Hematopoietic multipotent progenitor cell treated with erythropoietin and hydrocortisone succinate and interleukin-3 and kit ligand, for 4 days (in vitro differentiated cells): ENCODE results near the gene EFNA5.
A peak's percentile ranks its signal among the peaks of the same experiment; 100 is the strongest.

Source experiments
- DNase-seq: peaks from one replicate; pipeline ENCODE4 v3.0.0-alpha.2; 2015

Gene EFNA5

DNA sequence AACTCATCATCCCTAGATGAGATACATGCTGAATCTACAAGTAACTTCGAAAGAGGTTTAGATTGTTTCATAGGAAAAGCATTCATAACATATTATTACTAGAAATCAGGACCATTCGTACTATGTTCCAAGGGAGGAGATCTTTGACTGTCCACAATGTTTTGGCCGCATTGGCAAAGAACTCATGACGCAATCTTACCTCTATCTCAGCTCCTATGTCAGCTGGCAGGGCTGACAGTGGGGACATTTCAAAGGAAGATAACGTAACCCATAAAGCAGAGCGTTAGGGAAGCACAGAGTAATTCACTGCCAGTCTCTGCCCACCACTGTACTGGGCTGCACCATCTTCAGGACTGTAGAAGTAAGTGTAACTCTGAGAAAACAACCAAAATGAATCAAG is 69.7 kb downstream of the EFNA5 start:
- DNase-seq: peak; percentile 2

DNA sequence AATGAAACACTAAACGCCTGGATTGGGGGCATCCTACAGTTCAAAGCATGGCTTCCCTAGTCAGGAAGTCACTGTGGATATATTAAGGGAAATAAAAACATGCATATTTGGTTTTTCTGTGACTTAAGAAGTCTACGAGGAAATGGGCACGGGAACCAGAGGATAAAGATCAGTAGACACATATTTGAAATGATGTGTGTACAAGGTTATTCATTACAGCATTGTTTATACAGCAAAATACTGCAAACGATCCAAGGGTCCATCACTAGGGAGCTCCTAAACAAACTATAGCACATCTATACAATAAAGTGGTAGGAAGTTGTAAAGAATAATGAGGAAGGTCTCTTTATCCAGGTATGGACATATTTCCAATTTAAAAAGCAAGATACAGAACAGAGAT is 71.8 kb downstream of the EFNA5 start:
- DNase-seq: no peak

GRCh38 chr5:107597803-107598202 is 72.9 kb downstream of the EFNA5 start:
- no peak for DNase-seq

DNA sequence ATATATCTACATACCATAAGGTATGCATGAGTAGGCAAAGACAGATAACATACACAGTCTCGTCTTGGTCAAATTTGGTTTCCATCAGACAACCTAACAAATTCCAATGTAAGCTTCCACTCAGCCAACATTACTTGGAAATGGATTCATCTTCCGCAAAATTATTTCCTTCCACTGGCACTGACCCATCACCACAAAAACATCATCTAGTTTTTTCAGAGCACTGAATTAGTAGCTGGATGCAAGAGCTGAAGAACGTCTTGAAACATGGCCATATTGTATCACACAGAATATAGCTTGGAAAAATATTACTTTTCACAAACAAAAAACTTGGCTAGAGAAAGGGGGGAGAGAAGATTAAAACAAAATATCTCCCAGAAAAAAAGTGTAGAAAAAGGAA is 73.5 kb downstream of the EFNA5 start:
- no peak for DNase-seq

- DNase-seq: no peak
Measured at GRCh38 chr5:107594253-107595045, 76.3 kb downstream of the EFNA5 start.

DNA sequence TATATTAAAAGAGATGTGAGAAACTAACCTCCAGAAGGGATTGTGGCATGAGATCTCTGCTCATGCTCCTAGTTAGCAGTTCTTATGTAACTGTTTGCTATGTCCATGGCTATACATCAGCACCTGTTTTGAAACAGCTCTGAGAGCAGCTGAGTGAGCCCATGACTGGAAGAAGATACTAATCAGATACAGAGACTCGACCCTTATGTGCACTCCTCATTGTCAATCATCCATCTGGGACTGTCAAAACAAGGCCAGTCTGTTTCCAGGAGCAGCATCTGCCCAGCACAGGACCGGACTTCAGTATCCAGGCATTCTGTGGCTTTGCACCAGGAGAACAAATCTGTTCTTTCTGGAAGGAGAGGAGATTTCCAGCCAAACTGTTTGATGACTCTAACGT is 77.7 kb downstream of the EFNA5 start:
- DNase-seq: no peak

GRCh38 chr5:107592515-107592914 is 78.2 kb downstream of the EFNA5 start:
- no peak for DNase-seq

- DNase-seq: no peak
Measured at GRCh38 chr5:107590686-107591085, 80.1 kb downstream of the EFNA5 start.

DNA sequence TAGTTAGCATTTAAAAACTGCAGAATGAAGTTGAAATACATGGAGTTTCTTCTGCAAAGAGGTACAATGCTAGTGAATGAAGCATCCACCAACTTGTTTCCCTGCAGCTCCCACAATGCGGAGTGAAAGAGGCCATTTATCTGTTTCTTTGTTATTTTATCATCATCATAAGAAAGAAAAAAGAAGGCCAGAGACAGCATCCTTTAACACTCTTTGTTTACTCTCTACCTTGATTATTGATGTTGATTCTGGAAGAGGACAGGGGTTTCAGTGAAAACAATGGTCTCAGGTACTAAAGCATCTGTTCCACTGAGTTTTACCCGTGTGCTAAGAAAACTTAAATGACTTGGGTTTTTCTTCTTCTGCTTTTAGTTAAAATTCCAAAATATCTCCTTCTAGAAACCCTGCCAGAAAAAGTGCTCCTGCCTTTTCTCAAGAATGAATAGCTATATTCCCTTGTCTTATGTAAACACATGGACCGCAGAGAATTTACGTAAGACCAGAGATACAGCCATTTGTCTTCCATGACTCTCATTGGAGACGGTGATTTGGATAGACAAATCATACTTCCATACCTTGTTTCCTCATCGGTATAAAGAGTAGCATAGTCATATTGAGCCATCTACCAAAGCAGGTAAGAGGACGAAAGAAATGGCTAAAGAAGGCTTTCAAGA is 81.1 kb downstream of the EFNA5 start:
- no peak for DNase-seq

DNA sequence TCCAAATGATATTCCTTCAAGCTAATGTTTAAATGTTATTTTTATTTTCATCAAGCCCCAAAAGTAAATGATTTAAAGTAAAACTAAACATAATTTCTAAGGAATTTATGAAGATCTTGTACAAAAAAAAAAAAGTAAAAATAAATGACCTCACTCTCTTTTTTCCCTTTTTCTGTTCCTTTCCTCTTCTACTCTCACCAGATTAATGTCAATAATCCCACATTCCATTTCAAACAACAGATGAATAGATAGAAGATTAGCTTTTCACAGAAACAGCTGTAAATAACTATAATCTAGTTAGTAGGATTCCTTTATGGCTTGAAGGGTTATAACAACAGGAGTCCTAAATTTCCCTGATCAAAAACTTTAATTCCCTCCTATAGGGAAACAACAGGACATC is 88.1 kb downstream of the EFNA5 start:
- no peak for DNase-seq

- no peak for DNase-seq
Measured at GRCh38 chr5:107580889-107581820, 89.6 kb downstream of the EFNA5 start.

GRCh38 chr5:107578051-107578635 is 92.6 kb downstream of the EFNA5 start:
- no peak for DNase-seq

- no peak for DNase-seq
Measured at GRCh38 chr5:107577394-107577950, 93.3 kb downstream of the EFNA5 start.

DNA sequence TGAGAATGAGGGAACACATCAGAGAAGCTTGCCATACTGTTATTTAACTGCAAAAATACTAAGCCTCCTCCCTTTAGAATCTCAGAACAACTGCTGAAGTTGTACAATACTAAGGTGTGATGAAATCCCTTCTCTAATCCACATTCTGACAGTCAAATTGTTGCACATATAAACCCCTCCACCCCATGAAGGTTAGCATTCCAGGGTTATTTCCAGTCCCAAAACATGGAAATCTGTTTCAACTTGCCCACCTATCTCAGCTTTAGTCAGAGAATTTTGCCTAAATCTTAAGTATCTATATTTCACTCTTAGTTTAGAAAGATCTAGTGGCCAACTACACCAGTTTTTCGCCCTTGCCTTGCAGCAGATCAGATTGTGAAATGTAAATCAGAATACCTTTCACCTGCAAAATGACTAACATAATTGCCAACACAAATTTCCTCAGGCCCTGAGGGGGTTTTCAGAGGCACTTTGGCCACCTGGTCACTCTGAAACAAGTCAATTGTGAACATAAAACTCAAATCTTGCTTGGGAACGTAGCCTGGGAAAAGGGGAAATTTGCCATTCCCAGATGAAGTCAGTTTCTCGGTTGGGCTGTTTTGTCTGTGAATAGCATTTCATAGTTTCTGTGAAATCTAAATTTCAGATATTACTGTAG is 93.9 kb downstream of the EFNA5 start:
- DNase-seq: no peak

DNA sequence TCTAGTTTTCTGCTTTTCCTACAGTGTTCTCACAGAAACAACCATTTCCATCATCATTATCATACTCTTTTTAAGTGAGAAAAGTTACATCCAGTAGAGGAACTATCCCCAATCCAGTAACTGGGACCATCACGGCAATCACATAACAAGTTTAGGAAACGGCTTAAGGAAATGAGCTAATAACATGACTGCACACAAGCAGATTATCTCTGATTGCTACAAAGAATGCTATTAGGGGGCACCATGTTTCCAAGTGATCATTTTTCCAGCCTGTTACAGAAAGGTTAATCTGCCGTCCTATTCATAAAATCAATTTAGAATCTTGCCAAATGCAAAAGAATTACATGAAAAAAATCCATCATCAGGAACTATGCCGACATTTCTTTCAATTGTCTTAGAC is 94.6 kb downstream of the EFNA5 start:
- no peak for DNase-seq

DNA sequence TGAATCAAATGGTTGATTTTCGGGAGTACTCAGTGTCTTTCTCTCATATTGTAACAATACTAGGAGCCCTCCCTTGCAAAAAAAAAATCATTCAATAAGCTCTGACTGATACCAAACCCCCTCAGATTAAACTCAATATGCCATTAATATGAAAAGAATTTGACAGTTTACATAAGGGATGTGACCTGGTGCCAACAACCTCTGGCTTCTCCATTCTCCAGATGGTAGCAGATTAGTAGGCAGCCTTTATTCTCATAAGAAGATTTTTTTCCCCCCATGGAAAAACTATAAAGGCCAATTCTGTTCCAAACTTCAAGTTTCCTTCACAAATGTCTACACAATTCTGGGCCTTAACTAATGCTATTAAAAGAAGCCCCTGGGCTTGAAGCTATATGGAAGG is 96.5 kb downstream of the EFNA5 start:
- no peak for DNase-seq

- no peak for DNase-seq
Measured at GRCh38 chr5:107572715-107573368, 97.9 kb downstream of the EFNA5 start.

DNA sequence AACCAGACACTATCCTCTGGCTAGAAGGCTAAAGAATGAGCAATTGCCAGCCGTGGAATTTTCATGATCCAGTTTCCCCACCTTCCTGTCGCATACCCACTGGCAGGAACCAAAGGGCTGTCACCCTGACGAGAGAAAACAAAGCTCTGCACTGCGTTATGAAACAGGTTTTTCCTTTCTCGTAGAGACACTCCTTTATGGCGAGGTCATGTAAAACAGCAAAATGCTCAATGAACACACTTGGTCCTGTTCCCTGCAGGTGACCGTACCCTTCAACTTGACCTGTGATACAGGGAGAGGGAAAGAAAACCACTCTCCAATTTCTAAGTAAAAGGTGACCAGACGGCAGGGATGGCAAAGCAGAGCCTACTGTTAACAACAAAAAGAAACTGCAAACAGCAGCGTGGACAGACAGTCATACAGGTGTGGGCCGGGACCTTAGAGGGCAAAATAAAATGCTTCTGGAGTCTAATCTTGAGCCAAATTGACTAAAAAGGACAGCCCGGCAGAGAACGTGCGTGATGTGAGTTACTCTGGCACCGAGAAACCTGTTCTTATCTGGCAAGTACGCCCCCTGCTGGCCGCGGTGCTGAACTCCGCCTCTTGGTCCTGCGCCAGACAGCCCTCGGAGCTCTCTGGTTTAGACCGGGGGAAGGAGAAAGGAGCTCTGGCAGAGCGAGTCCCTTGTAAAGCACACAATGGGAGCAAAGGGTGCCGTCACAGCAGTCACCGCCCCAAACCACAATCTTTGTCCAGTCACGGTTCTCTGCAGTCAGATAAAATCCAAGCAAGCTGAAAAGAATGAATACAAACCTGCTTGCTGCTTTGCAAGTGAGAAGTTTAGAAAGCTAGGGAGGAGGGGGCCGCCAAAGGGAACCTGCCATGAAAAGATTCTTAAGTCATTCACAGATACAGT is 98.9 kb downstream of the EFNA5 start:
- DNase-seq: peak; percentile 94

GRCh38 chr5:107570805-107571531 is 99.8 kb downstream of the EFNA5 start:
- DNase-seq: peak; percentile 36

DNA sequence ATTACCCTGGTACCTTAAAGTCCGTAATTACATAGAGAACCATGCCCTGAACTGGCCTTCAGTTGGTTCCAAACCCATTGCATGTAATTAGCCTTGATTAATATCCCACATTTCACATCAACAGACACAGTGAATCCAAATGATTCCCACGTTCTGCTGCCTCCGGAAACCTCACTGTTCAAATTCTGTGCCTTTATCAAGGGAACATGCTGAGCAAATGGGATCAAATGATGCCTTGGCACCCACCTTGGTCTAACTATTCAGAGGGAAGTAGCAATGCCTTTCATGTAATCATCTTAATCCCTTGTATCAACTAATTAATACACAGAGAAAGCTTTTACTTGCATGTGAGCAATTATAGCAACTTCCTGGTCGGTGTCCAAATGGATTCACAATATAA is 100.6 kb downstream of the EFNA5 start:
- DNase-seq: no peak
